ENCODE results near the gene ATG7. TPM values are rescaled to one million over a fixed set of nuclear protein-coding genes. Genes with fewer than 3 reads are reported as not detected.

ATG7 gene
- total and polyA plus RNA-seq, 2 experiments from 2014 or later, result 22.2 to 22.9 TPM

DNA sequence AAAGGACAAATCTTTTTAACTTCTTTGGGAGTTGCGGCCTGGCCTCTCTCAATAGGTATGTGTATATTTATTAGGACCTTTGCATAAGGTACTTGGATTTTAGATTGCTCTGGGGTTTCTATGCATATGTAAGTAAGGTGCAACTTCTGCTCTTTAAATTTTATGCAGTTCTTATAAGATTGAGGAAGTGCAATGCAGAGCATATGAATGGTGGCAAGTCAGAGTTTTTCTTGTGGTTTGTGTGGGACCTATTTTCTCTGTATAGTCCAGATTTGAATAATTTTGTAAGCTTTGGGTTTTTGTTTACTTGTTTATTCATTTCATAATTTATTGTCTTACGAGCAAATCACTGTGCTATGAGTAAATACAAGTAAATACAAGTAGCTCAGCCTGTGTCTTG is 101.5 kb downstream of the ATG7 start:
- Histone ChIP-seq H3K36me3 (no peaks in the 10 kb centered on the region), H3K4me1 (ENCODE audit: low read depth) (no peaks in the 10 kb centered on the region), H3K4me3 (no peak overlapping the region), H3K27me3 (no peaks in the 10 kb centered on the region), H3K27ac (no peak overlapping the region), H3K9me3 (ENCODE audit: low read depth) (no peaks in the 10 kb centered on the region)
- DNase-seq (ENCODE audit: low read depth in 1 of 2, low spot score in 1 of 2), result no peak
- TF ChIP-seq, protein P1, sequence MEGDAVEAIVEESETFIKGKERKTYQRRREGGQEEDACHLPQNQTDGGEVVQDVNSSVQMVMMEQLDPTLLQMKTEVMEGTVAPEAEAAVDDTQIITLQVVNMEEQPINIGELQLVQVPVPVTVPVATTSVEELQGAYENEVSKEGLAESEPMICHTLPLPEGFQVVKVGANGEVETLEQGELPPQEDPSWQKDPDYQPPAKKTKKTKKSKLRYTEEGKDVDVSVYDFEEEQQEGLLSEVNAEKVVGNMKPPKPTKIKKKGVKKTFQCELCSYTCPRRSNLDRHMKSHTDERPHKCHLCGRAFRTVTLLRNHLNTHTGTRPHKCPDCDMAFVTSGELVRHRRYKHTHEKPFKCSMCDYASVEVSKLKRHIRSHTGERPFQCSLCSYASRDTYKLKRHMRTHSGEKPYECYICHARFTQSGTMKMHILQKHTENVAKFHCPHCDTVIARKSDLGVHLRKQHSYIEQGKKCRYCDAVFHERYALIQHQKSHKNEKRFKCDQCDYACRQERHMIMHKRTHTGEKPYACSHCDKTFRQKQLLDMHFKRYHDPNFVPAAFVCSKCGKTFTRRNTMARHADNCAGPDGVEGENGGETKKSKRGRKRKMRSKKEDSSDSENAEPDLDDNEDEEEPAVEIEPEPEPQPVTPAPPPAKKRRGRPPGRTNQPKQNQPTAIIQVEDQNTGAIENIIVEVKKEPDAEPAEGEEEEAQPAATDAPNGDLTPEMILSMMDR (IDR thresholded peaks at IDR 0.05; ENCODE audit: low read depth, low read length), result no peak

DNA sequence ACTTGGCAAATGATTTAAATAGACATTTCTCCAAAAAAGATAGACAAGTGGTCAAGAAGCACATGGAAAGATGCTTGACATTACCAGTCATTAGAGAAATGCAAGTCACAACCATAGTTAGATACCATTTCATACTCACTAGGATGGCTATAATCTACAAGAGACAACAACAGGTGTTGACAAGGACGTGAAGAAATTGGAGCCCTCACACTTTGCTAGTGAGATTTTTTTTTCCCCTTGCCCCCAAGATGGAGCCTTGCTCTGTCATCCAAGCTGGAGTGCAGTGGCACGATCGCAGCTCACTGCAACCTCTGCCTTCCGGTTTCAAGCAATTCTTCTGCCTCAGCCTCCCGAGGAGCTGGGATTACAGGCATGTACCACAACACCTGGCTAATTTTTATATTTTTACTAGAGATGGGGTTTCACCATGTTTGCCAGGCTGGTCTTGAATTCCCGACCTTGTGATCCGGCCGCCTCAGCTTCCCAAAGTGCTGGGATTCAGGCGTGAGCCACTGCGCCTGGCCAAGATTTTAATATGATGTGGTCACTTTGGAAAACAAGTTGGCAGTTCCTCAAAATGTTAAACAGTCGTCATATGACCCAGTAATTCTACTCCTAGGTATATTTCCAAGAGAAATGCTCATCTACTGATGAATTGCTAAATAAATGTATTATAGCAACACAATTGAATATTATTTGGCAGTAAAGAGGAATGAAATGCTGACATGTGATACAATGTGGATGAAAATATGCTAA is 103.3 kb downstream of the ATG7 start:
- no peak for DNase-seq (ENCODE audit: low read depth in 1 of 2, low spot score in 1 of 2)
- H3K27ac ChIP-seq, result no peak overlapping the region

DNA sequence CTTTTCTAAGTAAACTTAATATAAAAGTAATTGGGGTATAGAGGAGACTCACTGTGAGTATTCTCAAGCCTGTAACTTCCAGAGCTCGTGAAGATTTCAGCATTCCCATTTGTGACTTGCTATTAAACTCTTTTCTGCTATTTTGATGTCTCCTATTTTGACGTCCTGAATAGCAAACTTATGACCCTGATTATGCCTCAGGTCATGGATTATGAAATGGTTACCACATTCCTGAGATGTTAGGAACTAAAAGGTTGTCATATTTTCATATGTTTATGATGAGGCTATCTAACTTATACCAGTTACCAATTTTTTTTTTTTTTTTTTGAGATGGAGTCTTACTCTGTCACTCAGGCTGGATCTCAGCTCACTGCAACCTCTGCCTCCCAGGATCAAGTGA is 105.5 kb downstream of the ATG7 start:
- Histone ChIP-seq H3K9me3 (ENCODE audit: low read depth) (no peaks in the 10 kb centered on the region), H3K4me3 (no peak overlapping the region), H3K27ac (no peak overlapping the region), H3K27me3 (no peaks in the 10 kb centered on the region), H3K36me3 (no peaks in the 10 kb centered on the region), H3K4me1 (ENCODE audit: low read depth) (peaks cover 21% of the 10 kb centered on the region)
- DNase-seq (ENCODE audit: low read depth in 1 of 2, low spot score in 1 of 2), result no peak
- TF ChIP-seq, protein P1 (IDR thresholded peaks at IDR 0.05; ENCODE audit: low read depth, low read length), result no peak

More for the DNA sequence above, 103.3 kb downstream of the ATG7 start:
- Histone ChIP-seq H3K4me1 (ENCODE audit: low read depth) (peaks cover 12% of the 10 kb centered on the region), H3K27me3 (no peaks in the 10 kb centered on the region), H3K9me3 (ENCODE audit: low read depth) (no peaks in the 10 kb centered on the region), H3K4me3 (no peak overlapping the region), H3K36me3 (no peaks in the 10 kb centered on the region)
- TF ChIP-seq, protein P1 (IDR thresholded peaks at IDR 0.05; ENCODE audit: low read depth, low read length), result no peak

DNA sequence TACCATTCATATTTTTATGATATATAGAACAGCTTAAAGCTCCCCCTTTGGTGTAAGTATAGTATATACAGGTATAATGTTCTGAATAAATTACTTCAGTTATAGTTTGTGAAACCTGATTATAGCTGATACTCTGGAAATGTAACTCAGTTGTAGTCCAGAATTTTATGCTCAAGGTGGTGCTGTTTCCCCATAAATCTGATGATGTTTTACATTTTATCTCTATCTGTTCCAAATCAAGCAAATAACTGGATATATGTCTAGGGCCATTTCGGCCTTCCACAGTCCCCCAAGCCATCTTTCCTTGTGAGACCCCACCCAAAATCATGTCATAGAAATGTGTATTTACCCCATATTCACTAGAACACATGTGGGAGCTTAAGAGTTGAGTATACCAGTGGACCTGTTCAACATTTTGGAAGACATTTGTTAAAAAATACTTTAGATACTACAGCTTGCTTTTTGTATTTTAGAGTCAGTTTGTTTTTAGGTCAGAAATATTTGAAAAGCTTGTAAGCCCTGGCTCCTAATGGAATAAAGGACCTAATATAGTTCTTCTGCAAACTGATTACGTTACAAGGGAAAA is 107.1 kb downstream of the ATG7 start:
- DNase-seq (ENCODE audit: low read depth in 1 of 2, low spot score in 1 of 2), result peak; percentile 49 to 76

DNA sequence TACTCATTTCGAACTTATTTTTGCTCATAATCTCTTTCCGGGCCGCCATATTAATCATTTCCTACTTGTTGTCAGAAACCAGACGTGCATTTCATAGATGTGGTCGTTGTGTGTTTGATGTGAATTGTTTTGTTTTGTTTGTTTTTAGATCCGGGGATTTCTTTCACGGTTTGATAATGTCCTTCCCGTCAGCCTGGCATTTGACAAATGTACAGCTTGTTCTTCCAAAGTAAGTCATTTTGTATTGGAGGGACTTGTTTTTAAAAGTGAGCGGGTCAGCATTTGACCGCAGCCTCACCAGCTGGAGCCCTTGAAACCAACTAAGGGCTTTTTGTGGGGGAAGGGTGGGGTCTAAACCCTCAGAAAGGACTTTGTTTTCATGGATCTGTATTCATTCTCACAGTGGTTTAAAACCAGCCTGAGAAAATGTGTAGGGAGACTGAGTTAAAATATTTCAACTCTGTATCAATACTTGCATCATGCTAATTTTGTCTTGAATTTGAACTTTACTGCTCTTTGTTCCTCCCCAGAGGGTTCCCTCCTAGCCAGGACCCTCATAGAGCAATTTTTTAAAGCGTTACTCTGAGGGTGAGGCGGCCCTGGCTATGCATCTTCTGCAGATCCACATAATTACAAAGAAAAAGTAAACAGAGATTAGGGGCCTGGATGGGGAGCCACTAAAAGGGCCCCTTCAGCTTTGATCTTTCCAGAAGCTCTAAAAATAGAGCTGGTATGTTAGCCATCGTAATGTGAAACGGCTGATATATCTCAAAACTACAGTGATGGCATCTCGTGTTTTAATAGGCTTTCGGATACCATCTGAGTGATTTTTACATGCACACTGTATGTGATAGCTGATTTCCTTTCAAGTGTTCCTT is 107.9 kb downstream of the ATG7 start:
- Histone ChIP-seq H3K27me3 (no peaks in the 10 kb centered on the region), H3K36me3 (no peaks in the 10 kb centered on the region), H3K4me1 (ENCODE audit: low read depth) (peaks cover 21% of the 10 kb centered on the region), H3K27ac (peak overlapping the region; percentile 78), H3K4me3 (no peak overlapping the region), H3K9me3 (ENCODE audit: low read depth) (no peaks in the 10 kb centered on the region)
- peak; percentile 27 to 40 for DNase-seq (ENCODE audit: low read depth in 1 of 2, low spot score in 1 of 2)
- TF ChIP-seq, protein P1 (IDR thresholded peaks at IDR 0.05; ENCODE audit: low read depth, low read length), result no peak

More for the DNA sequence above, 107.1 kb downstream of the ATG7 start:
- TF ChIP-seq, protein P1 (IDR thresholded peaks at IDR 0.05; ENCODE audit: low read depth, low read length), result peak; percentile 46
- peaks cover 21% of the 10 kb centered on the region for H3K4me1 ChIP-seq (ENCODE audit: low read depth)
- no peak overlapping the region for H3K4me3 ChIP-seq
- no peaks in the 10 kb centered on the region for H3K36me3 ChIP-seq
- no peaks in the 10 kb centered on the region for H3K27me3 ChIP-seq
- peak overlapping the region; percentile 78 for H3K27ac ChIP-seq
- no peaks in the 10 kb centered on the region for H3K9me3 ChIP-seq (ENCODE audit: low read depth)

Measured in cardiac muscle cell (in vitro differentiated cells and primary cell).